Activated T-cell treated with anti-CD3 and anti-CD28 coated beads, Interleukin-2, amount 50 U/mL, for 4 hours (primary cell): Measurements from ENCODE around the gene USP40. TPM values are rescaled to one million over a fixed set of nuclear protein-coding genes. Genes with fewer than 3 reads are reported as not detected.
"Not testable (repeated sequence)": the region's sequence is repeated elsewhere in the genome, so short reads cannot be mapped to it uniquely, and the experiment has no call there.

ENCODE experiments used
- ATAC-seq, 2 donors: fragments of 200-7000 bp; cut with Tn5 transposase; one replicate each; pipeline ENCODE4 v1.10.0; 2021
- DNase-seq: peaks from one replicate; pipeline ENCODE4 v3.0.0-alpha.2; 2020
- H3K27me3 Mint-ChIP-seq: one replicate; pipeline ENCODE4 v1.8.0; 2021; ENCODE audit warnings: low read depth, mixed read lengths
- H3K36me3 Mint-ChIP-seq: one replicate; pipeline ENCODE4 v1.8.0; 2022; ENCODE audit warnings: mixed read lengths; ENCODE audit not compliant: insufficient read depth
- H3K4me1 Mint-ChIP-seq: one replicate; pipeline ENCODE4 v1.8.0; 2021; ENCODE audit warnings: low read depth, mixed read lengths
- H3K4me3 Mint-ChIP-seq: one replicate; pipeline ENCODE4 v1.8.0; 2021; ENCODE audit warnings: mild to moderate bottlenecking, moderate library complexity, mixed read lengths
- H3K9me3 Mint-ChIP-seq: one replicate; pipeline ENCODE4 v1.8.0; 2021; ENCODE audit warnings: mixed read lengths
- total RNA-seq, 3 donors: library from RNA; stranded (reverse); gene quantifications; one replicate each; pipeline ENCODE4 v1.2.1, GENCODE V29; 2021

The USP40 gene
- total RNA-seq, result 10 to 100 TPM; 10.8 to 12.5 (median 11.5) TPM

- peak; percentile 47 for DNase-seq
- ATAC-seq, result peak; percentile 90 to 95
- Mint-ChIP-seq H3K36me3 (peaks cover 2% of the 10 kb centered on the region), H3K27me3 (peaks cover 2% of the 10 kb centered on the region), H3K4me3 (peak within 1 kb of the TSS; percentile 98), H3K9me3 (no peaks in the 10 kb centered on the region), H3K4me1 (peaks cover 5% of the 10 kb centered on the region)
Observed at GRCh38 chr2:233566141-233566956, at the start of gene USP40. TSS of gene USP40 (minus strand) at chr2:233566782. CDS start at chr2:233565554, 1,228 bp downstream.

- H3K4me3 Mint-ChIP-seq, result no peak overlapping the region
- DNase-seq (no peak), ATAC-seq (no peak)
- no peaks in the 10 kb centered on the region for H3K4me1 Mint-ChIP-seq
- H3K36me3 Mint-ChIP-seq, result peaks cover 2% of the 10 kb centered on the region
- peaks cover 18% of the 10 kb centered on the region for H3K9me3 Mint-ChIP-seq
- peaks cover 32% of the 10 kb centered on the region for H3K27me3 Mint-ChIP-seq
Observed at GRCh38 chr2:233611284-233611683, 44.7 kb upstream of the USP40 start.

- ATAC-seq, result no peak
- H3K4me1 Mint-ChIP-seq, result no peaks in the 10 kb centered on the region
- H3K36me3 Mint-ChIP-seq, result no peaks in the 10 kb centered on the region
- no peak overlapping the region for H3K4me3 Mint-ChIP-seq
- no peak for DNase-seq
- H3K27me3 Mint-ChIP-seq, result peaks cover 19% of the 10 kb centered on the region
- H3K9me3 Mint-ChIP-seq, result peaks cover 8% of the 10 kb centered on the region
Observed at GRCh38 chr2:233605680-233606079, 39.1 kb upstream of the USP40 start.

GRCh38 chr2:233604826-233605225 lies 38.2 kb upstream of the USP40 start:
- no peak for ATAC-seq
- no peak for DNase-seq
- Mint-ChIP-seq H3K36me3 (no peaks in the 10 kb centered on the region), H3K4me3 (no peak overlapping the region), H3K4me1 (no peaks in the 10 kb centered on the region), H3K9me3 (peaks cover 3% of the 10 kb centered on the region), H3K27me3 (peaks cover 25% of the 10 kb centered on the region)

GRCh38 chr2:233603520-233603919 lies 36.9 kb upstream of the USP40 start:
- Mint-ChIP-seq H3K27me3 (peaks cover 25% of the 10 kb centered on the region), H3K9me3 (peaks cover 3% of the 10 kb centered on the region), H3K4me1 (no peaks in the 10 kb centered on the region), H3K36me3 (no peaks in the 10 kb centered on the region), H3K4me3 (no peak overlapping the region)
- ATAC-seq, result no peak
- no peak for DNase-seq

GRCh38 chr2:233602076-233602475 lies 35.5 kb upstream of the USP40 start:
- ATAC-seq, result no peak
- H3K4me3 Mint-ChIP-seq, result no peak overlapping the region
- no peaks in the 10 kb centered on the region for H3K4me1 Mint-ChIP-seq
- H3K9me3 Mint-ChIP-seq, result peaks cover 3% of the 10 kb centered on the region
- peaks cover 25% of the 10 kb centered on the region for H3K27me3 Mint-ChIP-seq
- DNase-seq, result no peak
- H3K36me3 Mint-ChIP-seq, result no peaks in the 10 kb centered on the region

GRCh38 chr2:233600386-233600785 lies 33.8 kb upstream of the USP40 start:
- Mint-ChIP-seq H3K4me3 (no peak overlapping the region), H3K9me3 (no peaks in the 10 kb centered on the region)
- no peak for DNase-seq

GRCh38 chr2:233598952-233599351 lies 32.4 kb upstream of the USP40 start:
- H3K4me3 Mint-ChIP-seq, result no peak overlapping the region
- peaks cover 29% of the 10 kb centered on the region for H3K27me3 Mint-ChIP-seq
- no peak for DNase-seq
- no peaks in the 10 kb centered on the region for H3K4me1 Mint-ChIP-seq
- no peak for ATAC-seq
- no peaks in the 10 kb centered on the region for H3K36me3 Mint-ChIP-seq
- H3K9me3 Mint-ChIP-seq, result no peaks in the 10 kb centered on the region

More at GRCh38 chr2:233600386-233600785, 33.8 kb upstream of the USP40 start:
- Mint-ChIP-seq H3K36me3 (no peaks in the 10 kb centered on the region), H3K27me3 (peaks cover 25% of the 10 kb centered on the region), H3K4me1 (no peaks in the 10 kb centered on the region)
- ATAC-seq, result no peak

- Mint-ChIP-seq H3K4me3 (no peak overlapping the region), H3K4me1 (no peaks in the 10 kb centered on the region), H3K9me3 (no peaks in the 10 kb centered on the region), H3K27me3 (peaks cover 25% of the 10 kb centered on the region), H3K36me3 (no peaks in the 10 kb centered on the region)
- DNase-seq (no peak), ATAC-seq (no peak)
Observed at GRCh38 chr2:233597522-233597921, 30.9 kb upstream of the USP40 start.

- Mint-ChIP-seq H3K27me3 (peaks cover 21% of the 10 kb centered on the region), H3K36me3 (no peaks in the 10 kb centered on the region), H3K9me3 (no peaks in the 10 kb centered on the region), H3K4me1 (no peaks in the 10 kb centered on the region), H3K4me3 (no peak overlapping the region)
- DNase-seq (no peak), ATAC-seq (no peak)
Observed at GRCh38 chr2:233593201-233593600, 26.6 kb upstream of the USP40 start.

GRCh38 chr2:233592706-233593105 lies 26.1 kb upstream of the USP40 start:
- not testable (repeated sequence) for H3K36me3 Mint-ChIP-seq, DNase-seq, H3K9me3 Mint-ChIP-seq, ATAC-seq, H3K4me1 Mint-ChIP-seq, H3K4me3 Mint-ChIP-seq
- H3K27me3 Mint-ChIP-seq, result peaks cover 23% of the 10 kb centered on the region

- no peak overlapping the region for H3K4me3 Mint-ChIP-seq
- DNase-seq (no peak), ATAC-seq (no peak)
- peaks cover 40% of the 10 kb centered on the region for H3K27me3 Mint-ChIP-seq
- H3K9me3 Mint-ChIP-seq, result no peaks in the 10 kb centered on the region
- no peaks in the 10 kb centered on the region for H3K36me3 Mint-ChIP-seq
- H3K4me1 Mint-ChIP-seq, result no peaks in the 10 kb centered on the region
Observed at GRCh38 chr2:233588400-233588799, 21.8 kb upstream of the USP40 start.

- no peaks in the 10 kb centered on the region for H3K36me3 Mint-ChIP-seq
- no peaks in the 10 kb centered on the region for H3K4me1 Mint-ChIP-seq
- H3K9me3 Mint-ChIP-seq, result no peaks in the 10 kb centered on the region
- H3K27me3 Mint-ChIP-seq, result peaks cover 31% of the 10 kb centered on the region
- H3K4me3 Mint-ChIP-seq, result no peak overlapping the region
- ATAC-seq (no peak), DNase-seq (no peak)
Observed at GRCh38 chr2:233584210-233584609, 17.6 kb upstream of the USP40 start.

- H3K9me3 Mint-ChIP-seq, ATAC-seq, H3K36me3 Mint-ChIP-seq, H3K4me3 Mint-ChIP-seq, DNase-seq, H3K4me1 Mint-ChIP-seq: not testable (repeated sequence)
- peaks cover 24% of the 10 kb centered on the region for H3K27me3 Mint-ChIP-seq
Observed at GRCh38 chr2:233583217-233583965, 16.8 kb upstream of the USP40 start.

- not testable (repeated sequence) for H3K27me3 Mint-ChIP-seq, H3K9me3 Mint-ChIP-seq, H3K4me3 Mint-ChIP-seq, H3K36me3 Mint-ChIP-seq, H3K4me1 Mint-ChIP-seq, DNase-seq, ATAC-seq
Observed at GRCh38 chr2:233577341-233577740, 10.8 kb upstream of the USP40 start.
